Right lobe of liver (tissue), 4 donors: Measurements from ENCODE around the gene ST6GAL2.

Source experiments
- CTCF ChIP-seq, 4 donors: fragments of 200-600 bp in 3 of 4; fragments of 450-650 bp in 1 of 4; IDR thresholded peaks; one replicate each; pipeline versions ENCODE4 v1.5.1 to v1.8.0; 2016 to 2022; ENCODE audit warnings: antibody characterized with exemption in 4 of 4, mild to moderate bottlenecking in 2 of 4
- POLR2A ChIP-seq: fragments of 450-650 bp; IDR thresholded peaks from one replicate; pipeline ENCODE4 v1.6.1; 2017; ENCODE audit warnings: antibody characterized with exemption, mild to moderate bottlenecking
- donor health status: DM: no; HTN: no; CAD: no.
- donor health status: DM: no; HTN: no; CAD: no.
- donor health status: DM: no; HTN: yes; CAD: no.

- TF ChIP-seq CTCF (IDR thresholded peaks at IDR 0.05), result no peak
- no peak for TF ChIP-seq POLR2A
Observed at GRCh38 chr2:106885971-106886915, at the start of gene ST6GAL2.
